Heart right ventricle (tissue), 16 donors: ENCODE measurements around the gene LRP1B. TPM values are rescaled to one million over a fixed set of nuclear protein-coding genes. Genes with fewer than 3 reads are reported as not detected.

Source experiments
- ATAC-seq, 8 donors: fragments of 200-7000 bp; cut with Tn5 transposase; one replicate each; pipeline ENCODE4 v1.9.1; 2020; ENCODE audit warnings: mild to moderate bottlenecking in 8 of 8, moderate library complexity in 8 of 8, moderate number of reproducible peaks in 1 of 8
- DNase-seq, 2 donors: peaks; one replicate each; pipeline ENCODE4 v3.0.0-alpha.2; 2020
- H3K27ac ChIP-seq, 10 donors: fragments of 200-600 bp; sonication (generic) in 2 of 10; one replicate each; pipeline versions ENCODE4 v1.5.0 to v1.8.0; 2020 to 2022; ENCODE audit warnings: mild to moderate bottlenecking in 3 of 10
- H3K27me3 ChIP-seq, 7 donors: fragments of 200-600 bp; one replicate each; pipeline ENCODE4 v1.8.0; 2021 to 2022; ENCODE audit warnings: mild to moderate bottlenecking in 2 of 7
- H3K36me3 ChIP-seq, 9 donors: fragments of 200-600 bp; sonication (generic) in 1 of 9; one replicate each; pipeline versions ENCODE4 v1.5.0 to v1.8.0; 2020 to 2022; ENCODE audit warnings: mild to moderate bottlenecking in 2 of 9
- H3K4me1 ChIP-seq, 9 donors: fragments of 200-600 bp; sonication (generic) in 1 of 9; one replicate each; pipeline versions ENCODE4 v1.5.0 to v1.8.0; 2020 to 2022; ENCODE audit warnings: mild to moderate bottlenecking in 4 of 9
- H3K4me3 ChIP-seq, 10 donors: fragments of 200-600 bp; sonication (generic) in 2 of 10; one replicate each; pipeline versions ENCODE4 v1.5.0 to v1.8.0; 2020 to 2022; ENCODE audit warnings: mild to moderate bottlenecking in 7 of 10, moderate library complexity in 2 of 10
- H3K9me3 ChIP-seq, 11 donors: fragments of 200-600 bp in 10 of 11; sonication (generic) in 2 of 11; one replicate each; pipeline versions ENCODE4 v1.5.0 to v1.8.0; 2013 to 2022; ENCODE audit warnings: mild to moderate bottlenecking in 2 of 11, control low read depth in 1 of 11, moderate library complexity in 1 of 11
- CTCF ChIP-seq, 9 donors: fragments of 200-600 bp; sonication (generic) in 2 of 9; IDR thresholded peaks; one replicate each; pipeline versions ENCODE4 v1.5.0 to v1.8.0; 2021 to 2022; ENCODE audit warnings: antibody characterized with exemption in 9 of 9, mild to moderate bottlenecking in 5 of 9, moderate library complexity in 1 of 9
- WGBS, 2 donors: extraction: QIAGEN DNeasy Blood & Tissue Kit; methylation state at CpG; one replicate each; pipeline ENCODE4 v1.1.7; 2013; ENCODE audit warnings: inconsistent platforms in 1 of 2; 5-methylcytosine and 5-hydroxymethylcytosine counted together
- intact Hi-C, 10 donors: fragments of 100-400 bp; cut with DNase I; formaldehyde crosslinking; loops; one replicate each; pipeline versions ENCODE4 v1.11.1 to v1.14.2; 2022
- polyA plus RNA-seq, 2 donors: library from polyadenylated mRNA; stranded (reverse); fragments of 200-250 nt; gene quantifications; one replicate each; pipeline ENCODE4 v1.2.3, GENCODE V29; 2013
- total RNA-seq, 10 donors: library from RNA; stranded (reverse); fragmentation: NEBNext Ultra II Directional in 3 of 10; extraction: Animal tissue kit (Norgen Biotek cat#: 25700) in 3 of 10; gene quantifications; one replicate each; pipeline versions ENCODE4 v1.2.1 to v1.2.4, GENCODE V29; 2021 to 2023
- donor health status: Arrhythmogenic right ventricular cardiomyopathy.
- donor health status: ischemic (EF 13 %, LVEDD 7.1; RV severe dilation, severe dysfunction).
- donor health status: healthy with polysubstance abuse.
- donor health status: DM: no; HTN: yes; CAD: no.
- donor health status: DM: no; HTN: no; CAD: no.
- donor health status: ischemic (EF 25% LVEDD 6.9; RV normal size, moderate dysfunction).
- donor health status: ischemic (EF 25% LVEDD 5.7; RV mildly dilated, moderate dysfunction).
- donor health status: healthy.
- donor health status: DM: yes; HTN: yes; CAD: no.
- donor health status: Ischemic cardiomyopathy.
- donor health status: ischemic (EF 35%, LVEDD 5.7; RV mildly dilated, moderate dysfunction).
- donor health status: nonischemic (EF 11% LVEDD 7.7; RV severe dilation, severe dysfunction).
- donor health status: DM: yes; HTN: yes; CAD: no.
- donor health status: PGD.
- donor health status: ischemic (EF 29% LVEDD 5.4; RV normal size, mild dysfunction).
- donor health status: nonischemic (EF 23%, LVEDD 6.1; RV moderate dilation, normal function).

LRP1B gene
- total and polyA plus RNA-seq, 12 donors, result 0.02 to 0.27 (median 0.14) TPM; not detected in 1

DNA sequence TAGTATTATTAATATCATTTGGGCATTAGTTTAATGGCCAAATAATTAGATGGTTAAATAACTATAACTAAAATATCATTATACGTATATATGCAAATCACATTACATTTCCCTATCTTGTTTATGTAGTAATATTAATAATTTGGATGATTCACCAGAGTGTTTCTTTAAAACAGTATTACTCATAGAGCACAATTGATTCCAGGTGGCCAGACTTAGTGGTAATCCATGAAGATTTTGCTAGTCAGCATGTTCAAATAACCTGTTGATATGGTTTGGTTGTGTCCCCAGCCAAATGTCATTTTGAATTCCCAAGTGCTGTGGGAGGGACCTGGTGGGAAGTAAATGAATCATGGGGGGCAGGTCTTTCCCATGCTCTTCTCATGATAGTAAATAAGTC is 782.3 kb downstream of the LRP1B start:
- no peaks in the 10 kb centered on the region for H3K27me3 ChIP-seq
- intact Hi-C loops, result no loop called here
- 95 to 98% methylated on average over 1 of the region's 1 CpG for WGBS, 2 donors
- H3K27ac ChIP-seq, result no peak overlapping the region
- H3K4me1 ChIP-seq, result no peaks in the 10 kb centered on the region
- H3K9me3 ChIP-seq, result peaks cover 0 to 9% (median 0%) of the 10 kb centered on the region in 11 donors
- no peak for DNase-seq
- no peaks in the 10 kb centered on the region for H3K36me3 ChIP-seq
- H3K4me3 ChIP-seq, result no peak overlapping the region
- TF ChIP-seq CTCF (IDR thresholded peaks at IDR 0.05), result no peak
- no peak for ATAC-seq

DNA sequence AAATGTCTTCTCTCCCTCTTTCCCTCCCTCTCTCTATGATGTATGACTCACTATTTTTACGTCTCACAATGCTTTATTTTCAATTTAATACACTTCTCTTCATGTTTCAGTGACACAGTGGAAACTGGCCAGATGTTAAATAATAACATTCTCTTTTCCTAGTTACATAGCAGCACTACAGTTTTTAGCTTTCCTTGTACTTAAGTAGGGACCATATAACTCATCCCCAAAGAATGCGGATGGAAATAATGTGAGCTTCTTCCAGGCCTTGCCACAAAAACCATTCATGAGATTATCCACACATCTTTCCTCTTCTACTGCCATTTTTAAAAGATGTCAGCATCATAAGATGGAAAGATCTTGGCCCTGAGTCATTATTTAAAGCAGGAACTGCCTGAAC is 789.4 kb downstream of the LRP1B start:
- Histone ChIP-seq H3K27me3 (no peaks in the 10 kb centered on the region), H3K9me3 (peaks cover 0 to 3% (median 0%) of the 10 kb centered on the region in 11 donors), H3K4me3 (no peak overlapping the region), H3K4me1 (no peaks in the 10 kb centered on the region), H3K27ac (no peak overlapping the region), H3K36me3 (no peaks in the 10 kb centered on the region)
- DNase-seq (no peak), ATAC-seq (no peak)
- TF ChIP-seq CTCF (IDR thresholded peaks at IDR 0.05), result no peak
- intact Hi-C loops, result no loop called here
- WGBS, 2 donors, result 62 to 74% methylated on average over 2 of the region's 2 CpGs

- H3K27me3 ChIP-seq, result no peaks in the 10 kb centered on the region
- WGBS, 2 donors, result 56 to 83% methylated on average over 1 of the region's 1 CpG
- peaks cover 0 to 6% (median 0%) of the 10 kb centered on the region in 11 donors for H3K9me3 ChIP-seq
- no peak for DNase-seq
- no peak overlapping the region for H3K4me3 ChIP-seq
- ATAC-seq, result no peak
- TF ChIP-seq CTCF (IDR thresholded peaks at IDR 0.05), result no peak
- H3K36me3 ChIP-seq, result no peaks in the 10 kb centered on the region
- intact Hi-C loops, result no loop called here
- H3K27ac ChIP-seq, result no peak overlapping the region
- no peaks in the 10 kb centered on the region for H3K4me1 ChIP-seq
Measured at GRCh38 chr2:141331127-141331526, 799.7 kb downstream of the LRP1B start.

DNA sequence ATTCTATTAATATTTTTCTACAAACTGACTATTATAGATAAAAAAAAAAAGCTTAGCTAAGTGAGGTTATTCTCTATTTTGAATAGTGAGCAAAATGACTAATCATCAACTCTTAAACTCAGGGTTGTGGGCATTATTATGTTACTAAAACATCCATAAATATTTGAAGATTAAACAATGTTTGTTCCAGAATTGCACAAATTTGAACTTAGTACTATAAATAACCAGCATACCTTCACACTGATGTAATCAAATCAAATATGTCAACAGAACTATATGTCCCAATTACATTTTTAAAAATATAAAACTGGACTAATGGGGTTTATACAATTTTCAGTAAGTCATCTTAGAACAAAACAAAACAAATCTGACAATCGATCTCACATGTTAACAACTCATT is 800.9 kb downstream of the LRP1B start:
- Histone ChIP-seq H3K9me3 (peaks cover 0 to 4% (median 0%) of the 10 kb centered on the region in 11 donors), H3K4me3 (no peak overlapping the region), H3K4me1 (no peaks in the 10 kb centered on the region), H3K27me3 (no peaks in the 10 kb centered on the region), H3K36me3 (no peaks in the 10 kb centered on the region), H3K27ac (no peak overlapping the region)
- no peak for TF ChIP-seq CTCF (IDR thresholded peaks at IDR 0.05)
- intact Hi-C loops, result no loop called here
- ATAC-seq, result no peak
- WGBS, 2 donors, result 68 to 87% methylated on average over 1 of the region's 1 CpG
- DNase-seq, result no peak
